Breast epithelium (tissue), 3 donors: ENCODE measurements around the gene CFAP251.

Source experiments
- POLR2A ChIP-seq: fragments of 450-650 bp; IDR thresholded peaks from one replicate; pipeline ENCODE4 v1.6.1; 2016; ENCODE audit warnings: antibody characterized with exemption, mild to moderate bottlenecking, moderate library complexity
- TF ChIP-seq, protein P1 (sequence below), 3 donors: fragments of 450-650 bp; IDR thresholded peaks; one replicate each; pipeline ENCODE4 v1.5.1; 2016 to 2017; ENCODE audit warnings: antibody characterized with exemption in 3 of 3, mild to moderate bottlenecking in 3 of 3, moderate library complexity in 3 of 3

DNA sequence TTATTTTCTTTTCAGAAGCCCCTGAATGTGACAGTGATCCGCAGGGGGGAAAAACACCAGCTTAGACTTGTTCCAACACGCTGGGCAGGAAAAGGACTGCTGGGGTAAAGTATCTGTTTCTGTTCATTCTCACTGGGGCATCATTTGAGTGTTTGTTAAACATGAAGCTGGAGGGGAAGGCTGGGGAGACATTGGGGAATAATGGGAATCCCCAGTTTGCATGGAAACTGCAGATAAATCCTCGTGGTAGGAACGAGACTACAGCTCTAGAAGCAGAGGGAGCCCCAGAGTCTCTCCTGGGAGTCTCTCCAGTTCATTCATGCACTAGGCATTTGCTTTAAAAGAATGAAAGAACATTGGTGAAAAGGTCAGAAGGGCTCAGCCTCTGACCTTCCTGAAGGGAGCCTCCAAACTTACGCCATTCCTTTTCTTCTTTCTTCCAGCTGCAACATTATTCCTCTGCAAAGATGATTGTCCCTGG lies 2.5 kb upstream of the CFAP251 start:
- TF ChIP-seq, protein P1, sequence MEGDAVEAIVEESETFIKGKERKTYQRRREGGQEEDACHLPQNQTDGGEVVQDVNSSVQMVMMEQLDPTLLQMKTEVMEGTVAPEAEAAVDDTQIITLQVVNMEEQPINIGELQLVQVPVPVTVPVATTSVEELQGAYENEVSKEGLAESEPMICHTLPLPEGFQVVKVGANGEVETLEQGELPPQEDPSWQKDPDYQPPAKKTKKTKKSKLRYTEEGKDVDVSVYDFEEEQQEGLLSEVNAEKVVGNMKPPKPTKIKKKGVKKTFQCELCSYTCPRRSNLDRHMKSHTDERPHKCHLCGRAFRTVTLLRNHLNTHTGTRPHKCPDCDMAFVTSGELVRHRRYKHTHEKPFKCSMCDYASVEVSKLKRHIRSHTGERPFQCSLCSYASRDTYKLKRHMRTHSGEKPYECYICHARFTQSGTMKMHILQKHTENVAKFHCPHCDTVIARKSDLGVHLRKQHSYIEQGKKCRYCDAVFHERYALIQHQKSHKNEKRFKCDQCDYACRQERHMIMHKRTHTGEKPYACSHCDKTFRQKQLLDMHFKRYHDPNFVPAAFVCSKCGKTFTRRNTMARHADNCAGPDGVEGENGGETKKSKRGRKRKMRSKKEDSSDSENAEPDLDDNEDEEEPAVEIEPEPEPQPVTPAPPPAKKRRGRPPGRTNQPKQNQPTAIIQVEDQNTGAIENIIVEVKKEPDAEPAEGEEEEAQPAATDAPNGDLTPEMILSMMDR (IDR thresholded peaks at IDR 0.05), result no peak
- TF ChIP-seq POLR2A, result no peak
